K562 (cell line): ENCODE results near the gene TPRG1L. TPM values are rescaled to one million over a fixed set of nuclear protein-coding genes. Genes with fewer than 3 reads are reported as not detected.

ENCODE experiments used
- CHD7 ChIP-seq: fragments of 200-600 bp; sonication (generic); IDR thresholded peaks from one replicate; pipeline ENCODE4 v1.6.1; 2012; ENCODE audit warnings: mild to moderate bottlenecking, low read depth, low read length, inconsistent platforms
- EP300 ChIP-seq: IDR thresholded peaks from 2 replicates; pipeline ENCODE4 v1.6.1; 2012; ENCODE audit warnings: low read length, improper control_type of control experiment
- ETV1 ChIP-seq: fragments of 450-650 bp; conservative IDR thresholded peaks from 2 replicates; pipeline ENCODE4 v1.6.1; 2016; ENCODE audit warnings: missing genetic modification characterization, control low read depth, low read depth, missing compliant biosample characterization
- MCM3 ChIP-seq: fragments of 450-650 bp; IDR thresholded peaks from 2 replicates; pipeline ENCODE4 v1.6.1; 2016
- NR2C1 ChIP-seq, 2 experiments: fragments of 450-650 bp; IDR thresholded peaks; 2 replicates each; pipeline ENCODE4 v1.6.1; 2017; ENCODE audit warnings: mild to moderate bottlenecking in 2 of 2, antibody characterized with exemption in 1 of 2, inconsistent platforms in 1 of 2, missing compliant biosample characterization in 1 of 2, missing genetic modification characterization in 1 of 2
- PML ChIP-seq: IDR thresholded peaks from 2 replicates; pipeline ENCODE4 v1.6.1; 2012; ENCODE audit warnings: low read length, inconsistent platforms
- POLR2AphosphoS5 ChIP-seq: IDR thresholded peaks from 2 replicates; pipeline ENCODE4 v1.6.1; 2011; ENCODE audit warnings: mild to moderate bottlenecking, low read depth, low read length, moderate library complexity; ENCODE audit not compliant: control insufficient read depth, insufficient read depth
- TCF7L2 ChIP-seq: fragments of 150-350 bp; IDR thresholded peaks from 2 replicates; pipeline ENCODE4 v1.6.1; 2016; ENCODE audit warnings: low read depth, mild to moderate bottlenecking, low read length, moderate library complexity
- ZBTB11 ChIP-seq, 3 experiments: fragments of 200-800 bp in 1 of 3; fragments of 250-450 bp in 1 of 3; fragments of 450-650 bp in 1 of 3; sonication (Bioruptor Pico) in 1 of 3; sonication (Bioruptor generic) in 1 of 3; formaldehyde crosslinking in 1 of 3; IDR thresholded peaks; 2 replicates each; pipeline versions ENCODE4 v1.6.1 to v1.8.0; 2016 to 2022; ENCODE audit warnings: mild to moderate bottlenecking in 2 of 3, missing genetic modification characterization in 2 of 3, missing compliant biosample characterization in 1 of 3, moderate library complexity in 1 of 3
- ZNF143 ChIP-seq: sonication (generic); formaldehyde crosslinking; IDR thresholded peaks from 2 replicates; pipeline ENCODE4 v1.9.0; 2022; ENCODE audit warnings: mild to moderate bottlenecking, missing genetic modification reagents
- polyA plus RNA-seq, 8 experiments: library from polyadenylated mRNA; depleted of rRNA in 4 of 8; stranded (reverse) in 5 of 8; unstranded in 3 of 8; fragments of >200 nt; fragmentation: Nextera tagmentation in 2 of 8; fragmentation: Illumina TruSeq in 1 of 8; extraction: Ambion mirVana in 2 of 8; extraction: Trizol in 1 of 8; gene quantifications; 2 replicates each; pipeline versions ENCODE4 v1.2.1 to v1.2.3, GENCODE V29; 2011 to 2014; ENCODE audit warnings: inconsistent platforms in 1 of 8, missing spikeins in 1 of 8
- total RNA-seq, 7 experiments: library from RNA; depleted of rRNA in 6 of 7; stranded (reverse); fragments of >200 nt in 6 of 7; fragmentation: Illumina TruSeq in 2 of 7; extraction: Trizol in 2 of 7; gene quantifications; 2 replicates each; pipeline versions ENCODE4 v1.2.1 to v1.2.3, GENCODE V29; 2011 to 2021; ENCODE audit warnings: low replicate concordance in 1 of 7

Gene TPRG1L
- total and polyA plus RNA-seq, 9 of the 15 experiments (the other 6 are each of a cell fraction or from before 2014, with no cell fraction given), result 1.6 to 11.0 (median 6.2) TPM

GRCh38 chr1:3649342-3650247 is 24.8 kb downstream of the TPRG1L start, which contains the start of gene WRAP73 (continued):
- TF ChIP-seq CHD7 (no peak), POLR2AphosphoS5 (peak; percentile 42; the same call in 1 of the 2 replicates), TCF7L2 (no peak), ETV1 (tag) (0 out of 2 replicates have a peak, but pooled peaks have one; percentile 29), MCM3 (no peak), NR2C1 (IDR thresholded peaks at IDR 0.05) (no peak; the same call in 1 of the 2 replicates), NR2C1 (tag; IDR thresholded peaks at IDR 0.05) (peak; percentile 65), ZNF143 (peak; percentile 92), PML (peak; percentile 62; the same call in 1 of the 2 replicates), ZBTB11 (CRISPR knock-in tag; IDR thresholded peaks at IDR 0.05) (peak in 1 of 3 experiments; percentile 66; a peak in 3 of 6 replicates), EP300 (peak; percentile 23; the same call in 1 of the 2 replicates)
